C4-2B (cell line): ENCODE measurements around the gene OLFM4.

Experiments
- ZFX ChIP-seq: fragments of 450-650 bp; IDR thresholded peaks from 2 replicates; pipeline ENCODE4 v1.6.1; 2017
- TF ChIP-seq, protein P1 (sequence below): fragments of 450-650 bp; conservative IDR thresholded peaks from 2 replicates; pipeline ENCODE4 v1.5.1; 2017; ENCODE audit warnings: mild to moderate bottlenecking

DNA sequence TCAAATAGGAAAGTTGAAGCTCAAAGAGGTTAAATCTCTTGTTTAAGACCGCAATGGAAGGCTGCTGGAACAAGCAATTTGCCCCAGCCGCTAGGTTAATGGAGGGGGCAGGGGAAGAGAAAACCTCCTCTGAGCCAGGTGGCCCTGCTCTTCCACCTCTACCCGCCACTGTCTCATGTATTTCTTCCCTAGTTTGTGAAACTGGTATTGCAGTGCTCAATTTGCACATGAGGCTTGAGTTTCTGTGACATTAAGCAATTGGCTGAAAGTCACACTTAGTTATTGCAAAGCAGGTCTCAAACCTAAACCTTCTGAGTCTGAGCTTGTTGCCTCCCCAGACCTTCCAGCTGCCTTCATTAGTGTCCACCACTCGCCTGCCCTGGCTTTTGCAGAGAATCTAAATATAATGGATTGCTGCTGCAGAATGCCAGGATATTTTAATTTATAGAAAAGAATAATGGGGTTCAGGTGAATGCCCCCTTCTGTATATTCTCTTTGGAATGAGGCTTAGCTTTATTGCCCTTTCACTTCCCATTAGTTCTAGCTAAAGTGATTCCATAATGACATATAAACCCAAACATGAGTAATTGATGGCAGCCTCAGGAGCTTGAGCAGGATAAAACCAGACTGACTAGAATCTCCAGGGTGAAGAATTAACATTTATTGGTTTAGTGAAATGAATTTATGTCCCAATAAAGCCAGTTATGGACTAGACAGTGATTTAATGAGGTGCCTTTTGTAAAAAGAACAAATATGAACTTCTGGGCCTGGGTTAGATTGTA is 27.0 kb upstream of the OLFM4 start:
- TF ChIP-seq, protein P1, sequence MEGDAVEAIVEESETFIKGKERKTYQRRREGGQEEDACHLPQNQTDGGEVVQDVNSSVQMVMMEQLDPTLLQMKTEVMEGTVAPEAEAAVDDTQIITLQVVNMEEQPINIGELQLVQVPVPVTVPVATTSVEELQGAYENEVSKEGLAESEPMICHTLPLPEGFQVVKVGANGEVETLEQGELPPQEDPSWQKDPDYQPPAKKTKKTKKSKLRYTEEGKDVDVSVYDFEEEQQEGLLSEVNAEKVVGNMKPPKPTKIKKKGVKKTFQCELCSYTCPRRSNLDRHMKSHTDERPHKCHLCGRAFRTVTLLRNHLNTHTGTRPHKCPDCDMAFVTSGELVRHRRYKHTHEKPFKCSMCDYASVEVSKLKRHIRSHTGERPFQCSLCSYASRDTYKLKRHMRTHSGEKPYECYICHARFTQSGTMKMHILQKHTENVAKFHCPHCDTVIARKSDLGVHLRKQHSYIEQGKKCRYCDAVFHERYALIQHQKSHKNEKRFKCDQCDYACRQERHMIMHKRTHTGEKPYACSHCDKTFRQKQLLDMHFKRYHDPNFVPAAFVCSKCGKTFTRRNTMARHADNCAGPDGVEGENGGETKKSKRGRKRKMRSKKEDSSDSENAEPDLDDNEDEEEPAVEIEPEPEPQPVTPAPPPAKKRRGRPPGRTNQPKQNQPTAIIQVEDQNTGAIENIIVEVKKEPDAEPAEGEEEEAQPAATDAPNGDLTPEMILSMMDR: no peak
- no peak for TF ChIP-seq ZFX
